HG03469 (cell line): Measurements from ENCODE around the gene FXYD6.
"Not testable (repeated sequence)": the region's sequence is repeated elsewhere in the genome, so short reads cannot be mapped to it uniquely, and the experiment has no call there.

ENCODE experiments used
- ATAC-seq: cut with Tn5 transposase; IDR thresholded peaks from one replicate; pipeline ENCODE4 v1.9.1; 2021; ENCODE audit warnings: mild to moderate bottlenecking, moderate library complexity, moderate number of reproducible peaks; ENCODE audit not compliant: unreplicated experiment

The FXYD6 gene, protein sequence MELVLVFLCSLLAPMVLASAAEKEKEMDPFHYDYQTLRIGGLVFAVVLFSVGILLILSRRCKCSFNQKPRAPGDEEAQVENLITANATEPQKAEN

GRCh38 chr11:117876341-117877119 lies at the start of gene FXYD6:
FXYD6 (minus strand) TSS chr11:117876658; CDS start chr11:117842776, 33,882 bp downstream.
- ATAC-seq = no peak

GRCh38 chr11:117926166-117926565 lies 49.7 kb upstream of the FXYD6 start:
- ATAC-seq = not testable (repeated sequence)

DNA sequence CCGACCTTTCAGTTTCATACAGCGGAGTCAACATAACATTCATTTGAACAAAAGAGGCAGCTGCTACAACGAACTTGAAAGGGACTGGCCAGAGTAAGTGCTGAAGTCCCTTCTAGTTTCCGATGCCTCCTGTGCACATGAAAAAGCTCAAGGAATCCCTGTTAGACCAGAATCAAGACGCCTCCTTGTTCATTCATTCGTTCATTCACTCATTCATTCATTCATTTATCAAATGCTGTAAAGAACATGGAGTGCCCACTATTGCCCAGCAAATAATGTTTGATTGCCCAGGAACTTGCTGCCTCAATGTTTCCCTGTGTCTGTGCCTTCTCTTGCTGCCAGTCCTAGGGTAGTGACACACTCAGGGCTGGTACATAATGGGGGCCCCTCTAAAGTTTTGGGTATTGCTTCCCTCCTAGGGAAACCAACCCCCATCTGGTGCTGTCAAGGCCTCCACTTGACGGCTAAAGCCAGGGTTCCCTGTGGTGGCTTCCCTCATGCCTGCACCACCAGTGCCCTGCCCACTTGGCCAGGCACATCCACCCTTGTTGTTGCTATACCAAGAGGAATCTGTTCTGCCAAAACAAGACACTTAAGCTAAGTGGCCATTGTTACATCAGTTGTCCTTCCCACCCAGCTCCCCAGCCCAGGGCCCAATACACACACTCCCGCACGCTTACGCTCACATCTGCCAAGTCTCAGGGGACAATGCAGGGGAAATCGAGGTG lies 48.9 kb upstream of the FXYD6 start:
- ATAC-seq = no peak

DNA sequence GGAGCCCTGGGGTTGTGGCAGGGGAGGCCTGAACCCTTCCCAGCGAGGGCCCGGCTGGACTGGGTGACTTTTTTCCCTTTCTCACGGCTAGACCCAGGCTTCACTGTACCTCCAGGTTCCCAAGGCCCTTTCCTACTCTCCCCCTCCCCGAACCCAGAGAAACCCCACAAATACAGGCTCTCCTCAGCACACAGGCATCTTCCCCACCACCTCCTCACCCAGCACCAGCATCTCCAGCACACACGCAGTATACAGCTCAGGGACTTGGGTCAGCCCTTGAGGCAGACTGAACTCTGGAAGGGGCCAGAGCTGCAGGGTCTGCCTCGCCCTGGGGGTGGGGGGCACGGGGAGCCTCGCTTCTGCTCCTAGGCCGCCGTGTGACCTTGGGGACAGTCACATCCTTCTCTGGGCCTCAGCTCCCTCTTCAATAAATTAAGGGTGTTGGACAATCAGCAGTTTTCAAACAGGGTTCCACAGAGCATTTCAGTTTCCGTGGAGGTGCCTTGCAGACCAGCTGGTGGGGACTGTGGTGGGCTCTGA lies 48.2 kb upstream of the FXYD6 start:
- ATAC-seq = no peak

- no peak for ATAC-seq
Measured at GRCh38 chr11:117923773-117924172, 47.3 kb upstream of the FXYD6 start.

DNA sequence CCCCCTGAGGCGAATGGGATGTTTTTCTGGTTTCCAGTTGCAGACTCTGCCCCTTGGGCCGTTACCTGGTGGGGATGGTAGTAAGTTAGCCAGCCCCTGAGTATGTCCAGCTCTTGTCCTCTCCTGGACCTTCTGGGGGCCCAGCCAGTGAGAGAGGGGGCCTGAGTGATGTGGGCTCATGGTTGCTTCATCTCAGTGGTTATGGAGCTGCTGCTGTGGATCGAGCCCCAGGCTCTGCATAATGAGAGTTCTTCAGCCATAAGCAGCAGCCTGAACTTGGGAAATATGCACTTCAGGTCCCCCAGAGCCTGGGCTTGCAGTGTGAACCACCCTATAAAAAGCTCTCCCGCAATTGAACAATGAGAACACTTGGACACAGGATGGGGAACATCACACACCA lies 46.8 kb upstream of the FXYD6 start:
- ATAC-seq = no peak

- ATAC-seq = no peak
Measured at GRCh38 chr11:117921893-117922292, 45.4 kb upstream of the FXYD6 start.

GRCh38 chr11:117921456-117921855 lies 45.0 kb upstream of the FXYD6 start:
- ATAC-seq = no peak

DNA sequence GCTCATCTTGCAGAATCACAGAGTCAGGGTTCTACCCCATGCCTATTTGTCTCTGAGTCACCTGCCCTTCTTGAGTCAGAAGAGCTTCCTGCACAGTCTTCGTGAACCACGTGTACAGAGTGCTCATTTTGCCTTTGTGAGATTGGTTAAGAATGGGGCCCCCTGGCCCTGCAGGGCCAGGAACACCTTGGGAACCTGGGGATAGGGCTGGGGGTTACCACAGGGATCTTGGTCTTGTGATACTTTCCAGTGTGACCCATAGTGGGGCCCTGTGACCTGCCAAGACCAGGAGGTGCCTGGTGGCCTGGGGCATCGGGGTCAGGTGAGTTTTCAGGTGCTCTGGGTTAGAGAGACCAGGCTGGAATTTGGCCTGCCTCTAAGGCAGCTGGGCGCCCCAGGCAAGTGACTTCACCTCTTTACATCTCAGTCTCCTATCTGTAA lies 43.3 kb upstream of the FXYD6 start:
- ATAC-seq = no peak

- no peak for ATAC-seq
Measured at GRCh38 chr11:117919341-117919740, 42.9 kb upstream of the FXYD6 start.

GRCh38 chr11:117918366-117919255 lies 42.2 kb upstream of the FXYD6 start:
- no peak for ATAC-seq

GRCh38 chr11:117917591-117918151 lies 41.2 kb upstream of the FXYD6 start:
- ATAC-seq = no peak

- no peak for ATAC-seq
Measured at GRCh38 chr11:117916956-117917355, 40.5 kb upstream of the FXYD6 start.

DNA sequence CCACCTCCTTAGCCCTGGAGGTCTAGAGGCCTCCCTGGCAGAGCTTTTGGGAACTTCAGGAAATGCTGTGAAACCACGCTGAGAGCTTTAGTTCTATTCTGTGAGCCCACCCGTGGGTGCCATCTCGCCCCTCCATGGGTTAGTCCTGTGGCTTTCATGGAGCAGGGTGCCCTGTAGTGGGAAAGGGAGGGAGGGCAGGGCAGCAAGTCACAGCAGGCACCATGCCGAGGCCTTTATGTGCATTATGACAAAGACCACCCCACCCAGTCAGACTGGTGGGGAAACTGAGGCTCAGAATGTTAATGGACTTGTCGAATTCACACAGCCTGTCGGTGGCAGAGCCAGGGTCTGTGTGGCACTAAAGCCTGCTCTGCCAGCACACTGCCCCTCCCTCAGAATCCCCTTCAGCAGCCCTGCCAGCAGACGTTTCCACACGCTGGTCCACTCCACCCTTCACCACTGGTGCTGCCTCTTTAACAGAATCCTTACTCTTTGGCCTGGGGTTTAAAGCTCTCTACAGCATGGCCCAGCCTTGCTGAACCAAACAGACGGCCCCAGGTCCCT lies 39.3 kb upstream of the FXYD6 start:
- ATAC-seq = no peak

- no peak for ATAC-seq
Measured at GRCh38 chr11:117914991-117915618, 38.6 kb upstream of the FXYD6 start.

- no peak for ATAC-seq
Measured at GRCh38 chr11:117914398-117914761, 37.9 kb upstream of the FXYD6 start.

DNA sequence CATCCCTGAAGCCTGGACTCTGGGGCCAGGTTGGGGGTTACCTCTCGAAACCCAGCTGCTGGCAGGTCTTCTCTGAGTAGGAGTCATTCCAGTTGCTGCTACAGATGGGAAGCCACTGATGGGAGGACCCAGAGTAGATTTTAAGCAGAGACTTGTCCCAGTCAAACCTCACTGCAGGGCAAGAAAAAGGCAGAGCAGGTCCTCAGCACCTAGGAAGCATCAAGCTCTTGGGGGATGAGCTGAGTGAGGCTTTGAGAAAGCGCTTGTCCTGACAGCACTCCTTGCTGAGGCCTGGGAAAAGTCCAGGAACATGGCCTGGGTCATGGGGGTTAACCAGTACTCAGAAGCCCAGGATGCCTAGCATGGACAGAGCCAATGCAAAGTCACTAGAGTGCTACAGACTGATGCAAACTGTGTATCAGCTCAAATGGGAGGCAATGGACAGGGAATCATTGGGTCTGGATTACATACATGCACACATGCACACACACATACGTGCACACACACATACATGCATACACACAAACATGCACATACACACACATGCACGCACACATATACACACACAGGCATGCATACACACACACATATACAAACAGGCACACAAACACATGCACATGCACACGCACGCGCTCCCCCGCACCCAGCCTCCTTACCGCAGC lies 37.4 kb upstream of the FXYD6 start:
- ATAC-seq = no peak

DNA sequence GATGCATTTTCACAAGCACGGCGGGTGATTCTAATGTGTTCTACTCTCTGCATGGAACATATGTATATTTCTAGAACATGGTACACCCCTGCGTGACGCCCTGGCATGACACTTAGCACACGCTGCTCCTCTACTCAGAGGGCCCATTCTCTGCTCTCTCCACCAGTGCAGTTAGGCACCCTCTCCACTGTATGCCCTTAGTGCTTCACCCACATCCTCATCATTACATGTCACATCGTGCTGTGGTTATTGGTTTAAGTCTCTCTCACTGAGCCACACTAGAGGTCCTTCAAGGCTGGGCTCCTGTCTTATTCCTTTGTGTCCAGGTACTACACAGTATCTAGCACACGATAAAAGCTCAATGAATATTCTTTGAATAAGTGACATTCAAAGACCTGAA lies 36.0 kb upstream of the FXYD6 start:
- no peak for ATAC-seq

GRCh38 chr11:117911694-117912093 lies 35.2 kb upstream of the FXYD6 start:
- no peak for ATAC-seq
